ENCODE measurements around the gene KCNK18. TPM values are rescaled to one million over a fixed set of nuclear protein-coding genes. Genes with fewer than 3 reads are reported as not detected.
"Not testable (repeated sequence)": the region's sequence is repeated elsewhere in the genome, so short reads cannot be mapped to it uniquely, and the experiment has no call there.

KCNK18 gene
- total RNA-seq, 2 donors from 2014 or later, result not detected

GRCh38 chr10:117178190-117178589 is 19.1 kb upstream of the KCNK18 start:
- TF ChIP-seq, protein P1, sequence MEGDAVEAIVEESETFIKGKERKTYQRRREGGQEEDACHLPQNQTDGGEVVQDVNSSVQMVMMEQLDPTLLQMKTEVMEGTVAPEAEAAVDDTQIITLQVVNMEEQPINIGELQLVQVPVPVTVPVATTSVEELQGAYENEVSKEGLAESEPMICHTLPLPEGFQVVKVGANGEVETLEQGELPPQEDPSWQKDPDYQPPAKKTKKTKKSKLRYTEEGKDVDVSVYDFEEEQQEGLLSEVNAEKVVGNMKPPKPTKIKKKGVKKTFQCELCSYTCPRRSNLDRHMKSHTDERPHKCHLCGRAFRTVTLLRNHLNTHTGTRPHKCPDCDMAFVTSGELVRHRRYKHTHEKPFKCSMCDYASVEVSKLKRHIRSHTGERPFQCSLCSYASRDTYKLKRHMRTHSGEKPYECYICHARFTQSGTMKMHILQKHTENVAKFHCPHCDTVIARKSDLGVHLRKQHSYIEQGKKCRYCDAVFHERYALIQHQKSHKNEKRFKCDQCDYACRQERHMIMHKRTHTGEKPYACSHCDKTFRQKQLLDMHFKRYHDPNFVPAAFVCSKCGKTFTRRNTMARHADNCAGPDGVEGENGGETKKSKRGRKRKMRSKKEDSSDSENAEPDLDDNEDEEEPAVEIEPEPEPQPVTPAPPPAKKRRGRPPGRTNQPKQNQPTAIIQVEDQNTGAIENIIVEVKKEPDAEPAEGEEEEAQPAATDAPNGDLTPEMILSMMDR (IDR thresholded peaks at IDR 0.05), result no peak
- Histone ChIP-seq H3K4me3 (no peak overlapping the region), H3K36me3 (replicated peaks in 1 of 2; ENCODE audit: insufficient read depth in 1 of 2, low read depth in 2 of 2) (no peaks in the 10 kb centered on the region), H3K27me3 (no peaks in the 10 kb centered on the region), H3K9me3 (no peaks in the 10 kb centered on the region), H3K4me1 (peaks cover 17% of the 10 kb centered on the region), H3K27ac (no peak overlapping the region)
- 58 to 73% methylated on average over 3 of the region's 3 CpGs for WGBS, 2 donors
- intact Hi-C loops (cut with DNase I), result no loop called here
- no peak for DNase-seq
- ATAC-seq, result no peak

DNA sequence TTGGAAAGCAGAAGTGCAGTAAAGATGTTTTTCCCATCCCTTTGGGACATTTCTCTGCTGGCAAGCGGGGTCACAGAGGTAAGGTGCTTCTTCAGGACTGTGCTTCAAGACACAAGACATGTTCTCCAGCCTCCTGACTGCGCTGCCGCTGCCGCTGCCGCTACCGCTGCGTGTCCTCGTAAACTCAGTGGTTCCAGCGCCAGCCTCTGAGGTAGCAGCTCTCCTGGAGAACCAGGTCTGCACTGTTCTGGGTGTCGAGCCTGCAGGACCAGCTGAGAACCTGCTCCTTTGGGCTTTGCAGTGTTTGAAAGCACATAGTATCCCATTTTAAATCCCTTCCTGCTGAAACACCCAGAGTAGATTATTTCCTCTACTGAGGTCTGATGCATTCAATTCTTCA is 13.0 kb upstream of the KCNK18 start:
- intact Hi-C loops (cut with DNase I), result no loop called here
- ATAC-seq, result no peak
- no peaks in the 10 kb centered on the region for H3K36me3 ChIP-seq (replicated peaks in 1 of 2; ENCODE audit: insufficient read depth in 1 of 2, low read depth in 2 of 2)
- no peaks in the 10 kb centered on the region for H3K9me3 ChIP-seq
- WGBS, 2 donors, result 87 to 90% methylated on average over 10 of the region's 10 CpGs
- no peak overlapping the region for H3K27ac ChIP-seq
- no peaks in the 10 kb centered on the region for H3K4me1 ChIP-seq
- H3K4me3 ChIP-seq, result no peak overlapping the region
- no peaks in the 10 kb centered on the region for H3K27me3 ChIP-seq
- TF ChIP-seq, protein P1 (IDR thresholded peaks at IDR 0.05), result no peak
- TF ChIP-seq POLR2A (IDR thresholded peaks at IDR 0.05), result no peak
- no peak for DNase-seq

DNA sequence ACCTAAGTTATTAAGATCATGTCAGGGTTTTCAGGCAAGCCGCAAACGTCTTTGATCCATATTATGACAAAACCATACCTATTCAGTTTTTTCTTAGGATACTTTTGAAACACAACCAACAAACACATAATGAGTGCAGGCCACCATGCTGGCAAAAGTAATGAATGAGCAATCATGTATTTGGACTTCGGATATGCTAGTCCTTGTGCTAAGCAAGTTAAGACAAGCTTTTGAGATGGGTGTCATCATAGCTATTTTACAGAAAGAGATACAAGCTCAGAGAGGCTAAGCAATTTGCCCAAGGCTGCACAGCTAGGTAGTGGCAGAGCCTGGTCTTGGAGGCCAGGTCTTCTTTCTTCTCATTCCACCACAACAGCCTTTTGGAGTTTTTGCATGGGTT is 12.5 kb upstream of the KCNK18 start:
- Histone ChIP-seq H3K4me1 (no peaks in the 10 kb centered on the region), H3K9me3 (no peaks in the 10 kb centered on the region), H3K27ac (no peak overlapping the region), H3K36me3 (replicated peaks in 1 of 2; ENCODE audit: insufficient read depth in 1 of 2, low read depth in 2 of 2) (no peaks in the 10 kb centered on the region), H3K27me3 (no peaks in the 10 kb centered on the region), H3K4me3 (no peak overlapping the region)
- intact Hi-C loops (cut with DNase I), result no loop called here
- DNase-seq, result no peak
- 59 to 71% methylated on average over 3 of the region's 3 CpGs for WGBS, 2 donors
- TF ChIP-seq POLR2A (IDR thresholded peaks at IDR 0.05), result no peak
- TF ChIP-seq, protein P1 (IDR thresholded peaks at IDR 0.05), result no peak
- no peak for ATAC-seq

DNA sequence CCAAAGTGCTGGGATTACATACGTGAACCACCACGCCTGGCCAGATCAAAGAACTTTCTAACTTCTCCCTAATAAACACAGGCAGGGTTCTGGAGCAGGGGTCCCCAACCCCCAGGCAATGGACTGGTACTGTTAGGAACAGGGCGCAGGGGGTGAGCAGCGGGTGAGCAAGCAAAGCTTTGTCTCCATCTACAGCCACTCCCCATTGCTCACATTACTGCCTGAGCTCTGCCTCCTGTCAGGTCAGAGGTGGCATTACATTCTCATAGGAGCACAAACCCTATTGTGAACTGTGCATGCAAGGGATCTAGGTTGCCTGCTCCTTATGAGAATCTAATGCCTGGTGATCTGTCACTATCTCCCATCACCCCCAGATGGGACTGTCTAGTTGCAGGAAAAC is 11.5 kb upstream of the KCNK18 start:
- ATAC-seq; DNase-seq; H3K27me3 ChIP-seq; H3K9me3 ChIP-seq; H3K4me1 ChIP-seq; H3K36me3 ChIP-seq (replicated peaks in 1 of 2; ENCODE audit: insufficient read depth in 1 of 2, low read depth in 2 of 2); H3K4me3 ChIP-seq; H3K27ac ChIP-seq; intact Hi-C loops (cut with DNase I): not testable (repeated sequence)
- 89 to 97% methylated on average over 4 of the region's 4 CpGs for WGBS, 2 donors

GRCh38 chr10:117186832-117187615 is 10.3 kb upstream of the KCNK18 start:
- WGBS, 2 donors, result 51 to 59% methylated on average over 4 of the region's 4 CpGs
- H3K27me3 ChIP-seq, result no peaks in the 10 kb centered on the region
- no peaks in the 10 kb centered on the region for H3K4me1 ChIP-seq
- H3K36me3 ChIP-seq (replicated peaks in 1 of 2; ENCODE audit: insufficient read depth in 1 of 2, low read depth in 2 of 2), result no peaks in the 10 kb centered on the region
- ATAC-seq (no peak), DNase-seq (no peak)
- TF ChIP-seq, protein P1 (IDR thresholded peaks at IDR 0.05), result no peak
- TF ChIP-seq POLR2A (IDR thresholded peaks at IDR 0.05), result no peak
- intact Hi-C loops (cut with DNase I), result no loop called here
- H3K27ac ChIP-seq, result no peak overlapping the region
- no peaks in the 10 kb centered on the region for H3K9me3 ChIP-seq
- no peak overlapping the region for H3K4me3 ChIP-seq

Measured in body of pancreas (tissue), 4 donors.